ENCODE measurements around the gene PRKCSH. TPM values are rescaled to one million over a fixed set of nuclear protein-coding genes. Genes with fewer than 3 reads are reported as not detected.

PRKCSH gene
- total RNA-seq, 1 experiment from 2014 or later, result 425 TPM

DNA sequence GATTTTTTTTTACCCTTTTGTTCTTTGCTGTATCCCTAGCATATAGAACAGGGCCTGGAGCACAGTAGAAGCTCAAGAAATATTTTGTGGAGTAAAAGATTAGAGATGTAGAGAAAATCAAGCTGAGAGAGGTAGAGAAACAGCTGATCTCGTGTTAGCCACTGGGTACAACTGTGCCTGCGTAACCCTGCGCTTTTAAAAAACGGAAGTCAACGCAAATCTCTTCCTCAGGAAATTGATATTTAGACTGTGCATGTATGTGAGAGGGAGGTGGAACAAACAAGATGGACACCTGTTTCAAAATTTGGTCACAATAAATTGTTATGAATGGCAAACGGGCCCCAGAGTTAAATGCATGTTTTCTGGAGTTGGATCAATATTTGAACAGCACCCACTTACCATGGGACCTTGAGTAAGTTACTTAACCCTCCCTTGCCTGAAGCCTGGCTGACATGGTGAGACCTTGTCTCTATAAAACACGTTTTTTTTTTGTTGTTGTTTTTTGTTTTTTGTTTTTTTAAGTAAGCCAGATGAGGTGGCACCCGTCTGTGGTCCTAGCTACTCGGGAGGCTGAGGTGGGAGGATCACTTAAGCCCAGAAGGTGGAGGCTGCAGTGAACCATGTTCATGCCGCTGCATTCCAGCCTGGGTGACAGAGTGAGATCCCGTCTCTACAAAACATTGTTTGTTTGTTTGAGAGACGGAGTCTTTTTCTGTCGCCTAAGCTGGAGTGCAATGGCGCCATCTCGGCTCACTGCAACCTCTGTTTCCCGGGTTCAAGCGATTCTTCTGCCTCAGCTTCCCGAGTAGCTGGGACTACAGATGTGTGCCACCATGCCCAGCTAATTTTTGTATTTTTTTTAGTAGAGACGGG is 48.0 kb upstream of the PRKCSH start:
- ChIA-PET CTCF (no interaction called here), RAD21 (ENCODE audit: low non-redundant PET in 1 of 2, low total read pairs in 2 of 2, uncharacterized antibody in 2 of 2, unreplicated experiment in 2 of 2) (no interaction called here), POLR2A (no interaction called here)
- H3K9ac ChIP-seq (ENCODE audit: low read length), result no peak overlapping the region
- no peak overlapping the region for H2AFZ ChIP-seq (ENCODE audit: low read depth, low read length, poor library complexity, severe bottlenecking)
- no peak overlapping the region for H3K4me2 ChIP-seq (ENCODE audit: low read length)
- no peaks in the 10 kb centered on the region; a peak in 1 of 4 replicates for H3K36me3 ChIP-seq (ENCODE audit: control insufficient read depth in 1 of 2, insufficient read depth in 2 of 2, low read length in 2 of 2)
- no peaks in the 10 kb centered on the region for H4K20me1 ChIP-seq (ENCODE audit: insufficient read depth)
- TF ChIP-seq CBX3 (IDR thresholded peaks at IDR 0.05; ENCODE audit: low read depth) (no peak), CEBPB (IDR thresholded peaks at IDR 0.05; ENCODE audit: low read depth) (no peak), EGR1 (IDR thresholded peaks at IDR 0.05; ENCODE audit: low read depth) (no peak), SIN3A (IDR thresholded peaks at IDR 0.05; ENCODE audit: low read depth) (no peak), YY1 (IDR thresholded peaks at IDR 0.05; ENCODE audit: extremely low read depth, insufficient replicate concordance, low read depth, low read length) (no peak), SP1 (IDR thresholded peaks at IDR 0.05; ENCODE audit: low read depth) (no peak), SRF (IDR thresholded peaks at IDR 0.05; ENCODE audit: low read depth) (no peak), FOSL1 (IDR thresholded peaks at IDR 0.05; ENCODE audit: low read depth) (no peak), ELF1 (IDR thresholded peaks at IDR 0.05; ENCODE audit: borderline replicate concordance, low read depth) (no peak), EZH2phosphoT487 (IDR thresholded peaks at IDR 0.05; ENCODE audit: borderline replicate concordance) (no peak), ZFX (IDR thresholded peaks at IDR 0.05) (no peak)
- TF ChIP-seq, protein P1, sequence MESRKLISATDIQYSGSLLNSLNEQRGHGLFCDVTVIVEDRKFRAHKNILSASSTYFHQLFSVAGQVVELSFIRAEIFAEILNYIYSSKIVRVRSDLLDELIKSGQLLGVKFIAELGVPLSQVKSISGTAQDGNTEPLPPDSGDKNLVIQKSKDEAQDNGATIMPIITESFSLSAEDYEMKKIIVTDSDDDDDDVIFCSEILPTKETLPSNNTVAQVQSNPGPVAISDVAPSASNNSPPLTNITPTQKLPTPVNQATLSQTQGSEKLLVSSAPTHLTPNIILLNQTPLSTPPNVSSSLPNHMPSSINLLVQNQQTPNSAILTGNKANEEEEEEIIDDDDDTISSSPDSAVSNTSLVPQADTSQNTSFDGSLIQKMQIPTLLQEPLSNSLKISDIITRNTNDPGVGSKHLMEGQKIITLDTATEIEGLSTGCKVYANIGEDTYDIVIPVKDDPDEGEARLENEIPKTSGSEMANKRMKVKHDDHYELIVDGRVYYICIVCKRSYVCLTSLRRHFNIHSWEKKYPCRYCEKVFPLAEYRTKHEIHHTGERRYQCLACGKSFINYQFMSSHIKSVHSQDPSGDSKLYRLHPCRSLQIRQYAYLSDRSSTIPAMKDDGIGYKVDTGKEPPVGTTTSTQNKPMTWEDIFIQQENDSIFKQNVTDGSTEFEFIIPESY (IDR thresholded peaks at IDR 0.05; ENCODE audit: extremely low read depth, insufficient replicate concordance, low read length), result no peak
- TF ChIP-seq, protein P2, sequence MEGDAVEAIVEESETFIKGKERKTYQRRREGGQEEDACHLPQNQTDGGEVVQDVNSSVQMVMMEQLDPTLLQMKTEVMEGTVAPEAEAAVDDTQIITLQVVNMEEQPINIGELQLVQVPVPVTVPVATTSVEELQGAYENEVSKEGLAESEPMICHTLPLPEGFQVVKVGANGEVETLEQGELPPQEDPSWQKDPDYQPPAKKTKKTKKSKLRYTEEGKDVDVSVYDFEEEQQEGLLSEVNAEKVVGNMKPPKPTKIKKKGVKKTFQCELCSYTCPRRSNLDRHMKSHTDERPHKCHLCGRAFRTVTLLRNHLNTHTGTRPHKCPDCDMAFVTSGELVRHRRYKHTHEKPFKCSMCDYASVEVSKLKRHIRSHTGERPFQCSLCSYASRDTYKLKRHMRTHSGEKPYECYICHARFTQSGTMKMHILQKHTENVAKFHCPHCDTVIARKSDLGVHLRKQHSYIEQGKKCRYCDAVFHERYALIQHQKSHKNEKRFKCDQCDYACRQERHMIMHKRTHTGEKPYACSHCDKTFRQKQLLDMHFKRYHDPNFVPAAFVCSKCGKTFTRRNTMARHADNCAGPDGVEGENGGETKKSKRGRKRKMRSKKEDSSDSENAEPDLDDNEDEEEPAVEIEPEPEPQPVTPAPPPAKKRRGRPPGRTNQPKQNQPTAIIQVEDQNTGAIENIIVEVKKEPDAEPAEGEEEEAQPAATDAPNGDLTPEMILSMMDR (IDR thresholded peaks at IDR 0.05 in 2 of 3, conservative IDR thresholded peaks at IDR 0.05 in 1 of 3; ENCODE audit: borderline replicate concordance in 1 of 3, insufficient read depth in 1 of 3, low read depth in 2 of 3, low read length in 2 of 3), result no peak
- H3K4me1 ChIP-seq (ENCODE audit: control insufficient read depth in 1 of 2, insufficient read depth in 2 of 2, low read length in 2 of 2), result peaks cover 5 to 26% of the 10 kb centered on the region in 2 experiments; a peak in 3 of 4 replicates
- ATAC-seq (no peak), DNase-seq (ENCODE audit: low read depth, low spot score) (no peak)
- no peak overlapping the region for H3K27ac ChIP-seq (ENCODE audit: low read depth, low read length)
- no peaks in the 10 kb centered on the region for H3K9me2 ChIP-seq (ENCODE audit: insufficient read depth)
- intact Hi-C loops (cut with micrococcal nuclease), result no loop called here
- H3K79me2 ChIP-seq (ENCODE audit: insufficient read depth, low read length), result no peaks in the 10 kb centered on the region
- no peaks in the 10 kb centered on the region for H3K9me3 ChIP-seq (ENCODE audit: control insufficient read depth in 1 of 2, insufficient read depth in 1 of 2, low read depth in 1 of 2, low read length in 2 of 2)
- no peaks in the 10 kb centered on the region for H3K27me3 ChIP-seq (ENCODE audit: insufficient read depth, low read length)
- no TSS peak for BruUV-seq (replicated peaks)
- H3K4me3 ChIP-seq (replicated peaks in 1 of 2; ENCODE audit: low read depth in 1 of 2, low read length in 2 of 2), result no peak overlapping the region

Data from HCT116 (cell line).